ENCODE measurements around the gene NKD2. TPM values are rescaled to one million over a fixed set of nuclear protein-coding genes. Genes with fewer than 3 reads are reported as not detected.

Gene NKD2
- total RNA-seq, 1 donor from 2014 or later = 65.1 TPM

- H3K27ac Mint-ChIP-seq = no peak overlapping the region
- no peak overlapping the region for H3K4me3 Mint-ChIP-seq
- DNase-seq (ENCODE audit: low spot score in 2 of 2, unreplicated experiment in 2 of 2) = no peak
- no peaks in the 10 kb centered on the region for H3K4me1 Mint-ChIP-seq
- H3K27me3 Mint-ChIP-seq (ENCODE audit: low read depth) = no peaks in the 10 kb centered on the region
- no peaks in the 10 kb centered on the region for H3K36me3 Mint-ChIP-seq
- TF ChIP-seq CTCF (IDR thresholded peaks at IDR 0.05; ENCODE audit: unreplicated experiment) = no peak
- H3K9me3 Mint-ChIP-seq = peaks cover 44% of the 10 kb centered on the region
These were observed 38.8 kb downstream of the NKD2 start for GRCh38 chr5:1047332-1047965.

GRCh38 chr5:1048162-1048721, 39.6 kb downstream of the NKD2 start:
- TF ChIP-seq CTCF (IDR thresholded peaks at IDR 0.05; ENCODE audit: unreplicated experiment) = no peak
- Mint-ChIP-seq H3K4me3 (no peak overlapping the region), H3K27me3 (ENCODE audit: low read depth) (no peaks in the 10 kb centered on the region), H3K4me1 (no peaks in the 10 kb centered on the region), H3K9me3 (peaks cover 36% of the 10 kb centered on the region), H3K36me3 (no peaks in the 10 kb centered on the region), H3K27ac (no peak overlapping the region)
- no peak for DNase-seq (ENCODE audit: low spot score in 2 of 2, unreplicated experiment in 2 of 2)

GRCh38 chr5:1048861-1049838, 40.5 kb downstream of the NKD2 start:
- H3K4me1 Mint-ChIP-seq = no peaks in the 10 kb centered on the region
- DNase-seq (ENCODE audit: low spot score in 2 of 2, unreplicated experiment in 2 of 2) = no peak
- no peak overlapping the region for H3K27ac Mint-ChIP-seq

GRCh38 chr5:1050423-1051365, 42.1 kb downstream of the NKD2 start:
- Mint-ChIP-seq H3K27ac (peak overlapping the region; percentile 27), H3K4me3 (no peak overlapping the region)
- TF ChIP-seq CTCF (IDR thresholded peaks at IDR 0.05; ENCODE audit: unreplicated experiment) = no peak

More at GRCh38 chr5:1048861-1049838, 40.5 kb downstream of the NKD2 start:
- no peak for TF ChIP-seq CTCF (IDR thresholded peaks at IDR 0.05; ENCODE audit: unreplicated experiment)
- H3K36me3 Mint-ChIP-seq = no peaks in the 10 kb centered on the region
- H3K9me3 Mint-ChIP-seq = peaks cover 27% of the 10 kb centered on the region
- H3K27me3 Mint-ChIP-seq (ENCODE audit: low read depth) = no peaks in the 10 kb centered on the region
- H3K4me3 Mint-ChIP-seq = no peak overlapping the region

GRCh38 chr5:1051366-1051720, 42.7 kb downstream of the NKD2 start:
- no peak for TF ChIP-seq CTCF (IDR thresholded peaks at IDR 0.05; ENCODE audit: unreplicated experiment)
- DNase-seq (ENCODE audit: low spot score in 2 of 2, unreplicated experiment in 2 of 2) = no peak
- no peaks in the 10 kb centered on the region for H3K27me3 Mint-ChIP-seq (ENCODE audit: low read depth)
- no peak overlapping the region for H3K4me3 Mint-ChIP-seq
- no peak overlapping the region for H3K27ac Mint-ChIP-seq
- peaks cover 2% of the 10 kb centered on the region for H3K36me3 Mint-ChIP-seq
- no peaks in the 10 kb centered on the region for H3K4me1 Mint-ChIP-seq
- peaks cover 5% of the 10 kb centered on the region for H3K9me3 Mint-ChIP-seq

More at GRCh38 chr5:1050423-1051365, 42.1 kb downstream of the NKD2 start:
- Mint-ChIP-seq H3K4me1 (no peaks in the 10 kb centered on the region), H3K36me3 (no peaks in the 10 kb centered on the region), H3K27me3 (ENCODE audit: low read depth) (no peaks in the 10 kb centered on the region), H3K9me3 (peaks cover 12% of the 10 kb centered on the region)
- DNase-seq (ENCODE audit: low spot score in 2 of 2, unreplicated experiment in 2 of 2) = no peak
